Measurements from ENCODE around the gene DIAPH2.

DNA sequence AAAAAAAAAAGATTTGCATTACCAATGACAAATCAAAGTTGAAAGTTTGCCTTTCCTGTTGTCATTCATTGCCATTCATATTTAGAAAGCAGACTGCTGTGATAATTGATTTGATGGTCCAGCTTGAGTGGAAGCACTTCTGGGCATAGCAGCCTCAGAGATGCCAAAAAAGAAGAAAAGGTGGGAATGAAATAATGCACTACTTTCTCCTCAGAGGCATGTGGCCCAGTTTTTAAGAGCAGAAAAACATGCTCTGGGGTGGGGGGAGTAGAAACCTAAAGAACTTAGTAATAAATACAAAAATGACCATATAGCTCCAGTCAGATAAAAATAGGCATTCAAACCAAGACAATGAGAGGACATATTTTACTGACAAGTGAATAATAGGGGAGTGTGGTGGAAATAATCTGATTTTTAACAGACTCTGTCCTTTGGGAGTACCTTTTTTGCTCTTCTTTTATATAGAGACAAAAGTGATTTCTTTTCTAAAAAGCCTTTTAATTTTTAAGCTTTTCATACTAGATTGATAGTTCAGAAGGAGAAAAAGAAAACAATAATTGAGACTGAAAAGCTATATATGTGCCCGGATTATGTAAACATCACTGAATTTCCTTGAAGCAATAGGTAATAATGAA is 798.1 kb downstream of the DIAPH2 start:
- TF ChIP-seq, protein P1, sequence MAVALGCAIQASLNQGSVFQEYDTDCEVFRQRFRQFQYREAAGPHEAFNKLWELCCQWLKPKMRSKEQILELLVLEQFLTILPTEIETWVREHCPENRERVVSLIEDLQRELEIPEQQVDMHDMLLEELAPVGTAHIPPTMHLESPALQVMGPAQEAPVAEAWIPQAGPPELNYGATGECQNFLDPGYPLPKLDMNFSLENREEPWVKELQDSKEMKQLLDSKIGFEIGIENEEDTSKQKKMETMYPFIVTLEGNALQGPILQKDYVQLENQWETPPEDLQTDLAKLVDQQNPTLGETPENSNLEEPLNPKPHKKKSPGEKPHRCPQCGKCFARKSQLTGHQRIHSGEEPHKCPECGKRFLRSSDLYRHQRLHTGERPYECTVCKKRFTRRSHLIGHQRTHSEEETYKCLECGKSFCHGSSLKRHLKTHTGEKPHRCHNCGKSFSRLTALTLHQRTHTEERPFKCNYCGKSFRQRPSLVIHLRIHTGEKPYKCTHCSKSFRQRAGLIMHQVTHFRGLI (tag by site-specific recombination; IDR thresholded peaks at IDR 0.05), result no peak
- TF ChIP-seq ZFHX2 (tag by site-specific recombination; conservative IDR thresholded peaks at IDR 0.05) (no peak), YY1 (tag by site-specific recombination; IDR thresholded peaks at IDR 0.05) (no peak), ZNF768 (tag by site-specific recombination; IDR thresholded peaks at IDR 0.05) (no peak), ZNF292 (tag by site-specific recombination; IDR thresholded peaks at IDR 0.05; ENCODE audit: borderline replicate concordance, low read depth) (no peak), PRDM10 (tag by site-specific recombination; IDR thresholded peaks at IDR 0.05) (no peak), ZNF248 (tag by site-specific recombination; IDR thresholded peaks at IDR 0.05) (no peak), ZNF394 (tag by site-specific recombination; IDR thresholded peaks at IDR 0.05; ENCODE audit: borderline replicate concordance) (no peak), ZBTB7A (tag by site-specific recombination; IDR thresholded peaks at IDR 0.05; ENCODE audit: low read depth) (no peak), ZNF221 (tag by site-specific recombination; IDR thresholded peaks at IDR 0.05; ENCODE audit: borderline replicate concordance) (no peak)
- TF ChIP-seq, protein P2, sequence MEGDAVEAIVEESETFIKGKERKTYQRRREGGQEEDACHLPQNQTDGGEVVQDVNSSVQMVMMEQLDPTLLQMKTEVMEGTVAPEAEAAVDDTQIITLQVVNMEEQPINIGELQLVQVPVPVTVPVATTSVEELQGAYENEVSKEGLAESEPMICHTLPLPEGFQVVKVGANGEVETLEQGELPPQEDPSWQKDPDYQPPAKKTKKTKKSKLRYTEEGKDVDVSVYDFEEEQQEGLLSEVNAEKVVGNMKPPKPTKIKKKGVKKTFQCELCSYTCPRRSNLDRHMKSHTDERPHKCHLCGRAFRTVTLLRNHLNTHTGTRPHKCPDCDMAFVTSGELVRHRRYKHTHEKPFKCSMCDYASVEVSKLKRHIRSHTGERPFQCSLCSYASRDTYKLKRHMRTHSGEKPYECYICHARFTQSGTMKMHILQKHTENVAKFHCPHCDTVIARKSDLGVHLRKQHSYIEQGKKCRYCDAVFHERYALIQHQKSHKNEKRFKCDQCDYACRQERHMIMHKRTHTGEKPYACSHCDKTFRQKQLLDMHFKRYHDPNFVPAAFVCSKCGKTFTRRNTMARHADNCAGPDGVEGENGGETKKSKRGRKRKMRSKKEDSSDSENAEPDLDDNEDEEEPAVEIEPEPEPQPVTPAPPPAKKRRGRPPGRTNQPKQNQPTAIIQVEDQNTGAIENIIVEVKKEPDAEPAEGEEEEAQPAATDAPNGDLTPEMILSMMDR (tag by site-specific recombination; IDR thresholded peaks at IDR 0.05), result no peak
- TF ChIP-seq, protein P3, sequence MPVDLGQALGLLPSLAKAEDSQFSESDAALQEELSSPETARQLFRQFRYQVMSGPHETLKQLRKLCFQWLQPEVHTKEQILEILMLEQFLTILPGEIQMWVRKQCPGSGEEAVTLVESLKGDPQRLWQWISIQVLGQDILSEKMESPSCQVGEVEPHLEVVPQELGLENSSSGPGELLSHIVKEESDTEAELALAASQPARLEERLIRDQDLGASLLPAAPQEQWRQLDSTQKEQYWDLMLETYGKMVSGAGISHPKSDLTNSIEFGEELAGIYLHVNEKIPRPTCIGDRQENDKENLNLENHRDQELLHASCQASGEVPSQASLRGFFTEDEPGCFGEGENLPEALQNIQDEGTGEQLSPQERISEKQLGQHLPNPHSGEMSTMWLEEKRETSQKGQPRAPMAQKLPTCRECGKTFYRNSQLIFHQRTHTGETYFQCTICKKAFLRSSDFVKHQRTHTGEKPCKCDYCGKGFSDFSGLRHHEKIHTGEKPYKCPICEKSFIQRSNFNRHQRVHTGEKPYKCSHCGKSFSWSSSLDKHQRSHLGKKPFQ (tag by site-specific recombination; IDR thresholded peaks at IDR 0.05), result no peak
- TF ChIP-seq, protein P4, sequence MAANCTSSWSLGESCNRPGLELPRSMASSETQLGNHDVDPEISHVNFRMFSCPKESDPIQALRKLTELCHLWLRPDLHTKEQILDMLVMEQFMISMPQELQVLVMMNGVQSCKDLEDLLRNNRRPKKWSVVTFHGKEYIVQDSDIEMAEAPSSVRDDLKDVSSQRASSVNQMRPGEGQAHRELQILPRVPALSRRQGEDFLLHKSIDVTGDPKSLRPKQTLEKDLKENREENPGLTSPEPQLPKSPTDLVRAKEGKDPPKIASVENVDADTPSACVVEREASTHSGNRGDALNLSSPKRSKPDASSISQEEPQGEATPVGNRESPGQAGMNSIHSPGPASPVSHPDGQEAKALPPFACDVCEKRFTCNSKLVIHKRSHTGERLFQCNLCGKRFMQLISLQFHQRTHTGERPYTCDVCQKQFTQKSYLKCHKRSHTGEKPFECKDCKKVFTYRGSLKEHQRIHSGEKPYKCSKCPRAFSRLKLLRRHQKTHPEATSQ (tag by site-specific recombination; IDR thresholded peaks at IDR 0.05), result no peak

Measured in HEK293 (cell line).